HepG2 (cell line): ENCODE results near the gene NOC3L. TPM values are rescaled to one million over a fixed set of nuclear protein-coding genes. Genes with fewer than 3 reads are reported as not detected.
A peak's percentile ranks its signal among the peaks of the same experiment; 100 is the strongest.

ENCODE experiments used
- ATAC-seq: fragments of 200-7000 bp; cut with Tn5 transposase; 3 replicates; pipeline ENCODE4 v1.9.1; 2020; ENCODE audit warnings: mild to moderate bottlenecking, moderate library complexity
- Bru-seq: library from RNA; stranded (reverse); fragments of 400-500 nt; gene quantifications from one replicate; lab custom pipeline; 2021; lab: Mats Ljungman, UMichigan
- BruChase-seq, 2 experiments: library from RNA; stranded (reverse); fragments of 400-500 nt; gene quantifications; one replicate each; lab custom pipeline; 2021; lab: Mats Ljungman, UMichigan
- BruUV-seq: library from RNA; stranded (reverse); fragments of 400-500 nt; replicated peaks from 2 replicates; lab custom pipeline; 2021; lab: Mats Ljungman, UMichigan
- CTCF ChIA-PET: fragments of 300-600 bp; formaldehyde crosslinking; extraction: SDS; loops from one replicate; lab custom pipeline; 2021; ENCODE audit warnings: low total read pairs, inconsistent platforms, low intra/inter-chr PET ratio; lab: Yijun Ruan, JAX
- POLR2A ChIA-PET: fragments of 350-600 bp; sonication (Branson Sonifier 250); formaldehyde crosslinking; loops from one replicate; lab custom pipeline; 2020; ENCODE audit warnings: antibody characterized with exemption, inconsistent platforms; lab: Yijun Ruan, JAX
- DNase-seq: peaks from one replicate; pipeline ENCODE4 v3.0.0-alpha.2; 2015; ENCODE audit warnings: low spot score
- FAIRE-seq: peaks from 3 replicates; lab custom pipeline; 2011; peaks lifted over from hg19 to GRCh38; lab: Jason Lieb, UNC
- H2AFZ ChIP-seq: one replicate; pipeline ENCODE4 v1.6.1; 2011; ENCODE audit warnings: low read length, inconsistent platforms
- H3K27ac ChIP-seq: fragments of 300-600 bp; 3 replicates; pipeline ENCODE4 v1.8.0; 2011; ENCODE audit warnings: mixed run types, mild to moderate bottlenecking, mixed read lengths, low read length, inconsistent platforms; ENCODE audit not compliant: insufficient read depth; ENCODE audit errors: extremely low read length
- H3K27me3 ChIP-seq, 2 experiments: fragments of 200-600 bp in 1 of 2; 2 replicates in 1 of 2; 3 replicates in 1 of 2; pipeline versions ENCODE4 v1.6.0 to v1.8.0; 2011; ENCODE audit warnings: low read length in 2 of 2, mild to moderate bottlenecking in 2 of 2, moderate library complexity in 2 of 2, inconsistent platforms in 1 of 2; ENCODE audit not compliant: insufficient read depth in 2 of 2, control insufficient read depth in 1 of 2
- H3K36me3 ChIP-seq, 2 experiments: fragments of 200-600 bp in 1 of 2; replicated peaks in 1 of 2; 2 replicates in 1 of 2; 3 replicates in 1 of 2; pipeline versions ENCODE4 v1.5.1 to v1.8.0; 2011; ENCODE audit warnings: low read length in 2 of 2, inconsistent platforms in 1 of 2; ENCODE audit not compliant: insufficient read depth in 2 of 2, control insufficient read depth in 1 of 2
- H3K4me1 ChIP-seq: 2 replicates; pipeline ENCODE4 v1.5.1; 2012; ENCODE audit warnings: low read length, inconsistent platforms; ENCODE audit not compliant: insufficient read depth
- H3K4me2 ChIP-seq: 2 replicates; pipeline ENCODE4 v1.6.0; 2011; ENCODE audit warnings: low read depth, low read length, inconsistent platforms
- H3K4me3 ChIP-seq, 3 experiments: fragments of 200-600 bp in 1 of 3; sonication (generic), shearing (Covaris generic) in 1 of 3; replicated peaks in 1 of 3; 2 replicates each; pipeline ENCODE4 v1.5.1; 2011 to 2016; ENCODE audit warnings: low read length in 3 of 3, inconsistent platforms in 2 of 3, low read depth in 2 of 3, mild to moderate bottlenecking in 2 of 3, control low read depth in 1 of 3, mixed read lengths in 1 of 3; ENCODE audit not compliant: insufficient read depth in 1 of 3
- H3K79me2 ChIP-seq: one replicate; pipeline ENCODE4 v1.6.1; 2011; ENCODE audit warnings: low read length, inconsistent platforms; ENCODE audit not compliant: insufficient read depth
- H3K9ac ChIP-seq: 2 replicates; pipeline ENCODE4 v1.6.0; 2011; ENCODE audit warnings: mild to moderate bottlenecking, low read depth, low read length, inconsistent platforms; ENCODE audit not compliant: insufficient read depth
- H3K9me3 ChIP-seq: 2 replicates; pipeline ENCODE4 v1.5.1; 2012; ENCODE audit warnings: mild to moderate bottlenecking, low read length
- H4K20me1 ChIP-seq: 2 replicates; pipeline ENCODE4 v1.6.0; 2011; ENCODE audit warnings: inconsistent platforms, mild to moderate bottlenecking, low read length, moderate library complexity; ENCODE audit not compliant: insufficient read depth
- AGO2 ChIP-seq: fragments of 200-400 bp; formaldehyde crosslinking; optimal IDR thresholded peaks from 2 replicates; pipeline ENCODE3; 2017; ENCODE audit warnings: mild to moderate bottlenecking, low read depth, low read length, moderate library complexity
- ATF7-NPFF ChIP-seq: sonication (generic); formaldehyde crosslinking; IDR thresholded peaks from 2 replicates; pipeline ENCODE4 v1.8.1; 2023; ENCODE audit warnings: mild to moderate bottlenecking, low read depth, missing genetic modification reagents, moderate library complexity
- PHB2 ChIP-seq: fragments of 450-650 bp; IDR thresholded peaks from 2 replicates; pipeline ENCODE4 v1.6.1; 2018; ENCODE audit not compliant: partially characterized antibody
- ZBTB7B ChIP-seq: sonication (generic); formaldehyde crosslinking; IDR thresholded peaks from 2 replicates; pipeline ENCODE4 v1.4.0; 2020; ENCODE audit warnings: missing genetic modification reagents
- ZNF788 ChIP-seq: sonication (generic); formaldehyde crosslinking; IDR thresholded peaks from 2 replicates; pipeline ENCODE4 v1.5.0; 2020; ENCODE audit warnings: mild to moderate bottlenecking, missing genetic modification reagents, borderline replicate concordance
- ZNF891 ChIP-seq: sonication (generic); formaldehyde crosslinking; IDR thresholded peaks from 2 replicates; pipeline ENCODE4 v1.5.0; 2020; ENCODE audit warnings: mild to moderate bottlenecking, missing genetic modification reagents
- WGBS: methylation state at CpG from one replicate; pipeline ENCODE4 v1.1.6; 2017; ENCODE audit warnings: low lambda C conversion rate; 5-methylcytosine and 5-hydroxymethylcytosine counted together
- in situ Hi-C: cut with HindIII; loops from 2 replicates; pipeline ENCODE4 v1.10.0; 2017; ENCODE audit warnings: low pct_unique_long_range_greater_than_20kb; ENCODE audit not compliant: extremely low pct_ligation_motif_present
- intact Hi-C: fragments of 100-400 bp; cut with micrococcal nuclease; formaldehyde crosslinking; loops from one replicate; pipeline ENCODE4 v1.10.0; 2022; ENCODE audit not compliant: unreplicated experiment
- long read RNA-seq, 2 experiments: library from RNA in 1 of 2; library from polyadenylated mRNA in 1 of 2; stranded (forward) in 1 of 2; unstranded in 1 of 2; transcript quantifications; one replicate each; pipeline ENCODE4 v2.0.0, GENCODE V29; 2019 to 2022
- polyA minus RNA-seq, 3 experiments: library from RNA; depleted of rRNA, polyadenylated mRNA; stranded (reverse); fragments of >200 nt; gene quantifications; 2 replicates each; pipeline ENCODE4 v1.2.3, GENCODE V29; 2011; ENCODE audit warnings: low replicate concordance in 1 of 3
- polyA plus RNA-seq, 8 experiments: library from polyadenylated mRNA; depleted of rRNA in 3 of 8; stranded (reverse) in 7 of 8; unstranded in 1 of 8; fragments of >200 nt; fragmentation: Illumina TruSeq in 4 of 8; extraction: Trizol in 4 of 8; gene quantifications; 2 replicates each; pipeline versions ENCODE4 v1.2.1 to v1.2.3, GENCODE V29; 2011 to 2016; ENCODE audit warnings: low read depth in 4 of 8, missing spikeins in 1 of 8, mixed read lengths in 1 of 8; ENCODE audit not compliant: insufficient read depth in 1 of 8
- total RNA-seq, 5 experiments: library from RNA; depleted of rRNA; stranded (reverse); fragments of >200 nt; fragmentation: Illumina TruSeq; extraction: Trizol; gene quantifications; 2 replicates each; pipeline ENCODE4 v1.2.3, GENCODE V29; 2016; ENCODE audit warnings: low read depth in 1 of 5
- TF ChIP-seq, protein P1 (sequence below): sonication (generic); formaldehyde crosslinking; IDR thresholded peaks from 2 replicates; pipeline ENCODE4 v1.4.0; 2020; ENCODE audit warnings: low read depth, mild to moderate bottlenecking, missing genetic modification reagents
- TF ChIP-seq, protein P2 (sequence below): IDR thresholded peaks from 2 replicates; pipeline ENCODE4 v1.6.1; 2016; ENCODE audit warnings: low read depth
- TF ChIP-seq, protein P3 (sequence below): sonication (generic); formaldehyde crosslinking; IDR thresholded peaks from 2 replicates; pipeline ENCODE4 v1.4.0; 2020; ENCODE audit warnings: mild to moderate bottlenecking, missing genetic modification reagents

The NOC3L gene, protein sequence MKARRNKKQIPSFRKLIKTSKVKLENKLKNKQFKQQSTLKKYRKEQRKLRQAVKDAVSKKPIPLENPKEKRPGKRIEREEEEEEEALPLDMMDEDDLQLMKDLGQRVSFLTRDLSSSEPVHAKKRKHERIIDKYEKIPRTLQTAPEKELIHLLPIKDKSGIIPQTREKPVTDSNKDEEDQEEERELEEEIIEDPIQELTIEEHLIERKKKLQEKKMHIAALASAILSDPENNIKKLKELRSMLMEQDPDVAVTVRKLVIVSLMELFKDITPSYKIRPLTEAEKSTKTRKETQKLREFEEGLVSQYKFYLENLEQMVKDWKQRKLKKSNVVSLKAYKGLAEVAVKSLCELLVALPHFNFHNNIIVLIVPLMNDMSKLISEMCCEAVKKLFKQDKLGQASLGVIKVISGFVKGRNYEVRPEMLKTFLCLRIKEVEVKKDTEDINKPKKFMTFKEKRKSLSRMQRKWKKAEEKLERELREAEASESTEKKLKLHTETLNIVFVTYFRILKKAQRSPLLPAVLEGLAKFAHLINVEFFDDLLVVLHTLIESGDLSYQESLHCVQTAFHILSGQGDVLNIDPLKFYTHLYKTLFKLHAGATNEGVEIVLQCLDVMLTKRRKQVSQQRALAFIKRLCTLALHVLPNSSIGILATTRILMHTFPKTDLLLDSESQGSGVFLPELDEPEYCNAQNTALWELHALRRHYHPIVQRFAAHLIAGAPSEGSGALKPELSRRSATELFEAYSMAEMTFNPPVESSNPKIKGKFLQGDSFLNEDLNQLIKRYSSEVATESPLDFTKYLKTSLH
- total RNA-seq (2016; rRNA removed; fragmentation: Illumina TruSeq; extraction: Trizol) (36.6 and 51.6 TPM in 2 replicates), polyA plus RNA-seq (2011; rRNA removed) (7.6 and 7.8 TPM in 2 replicates), polyA minus RNA-seq (2011; rRNA and poly(A)+ RNA removed; ENCODE audit: low replicate concordance) (7.5 and 18.8 TPM in 2 replicates), Bru-seq, nascent RNA (percentile 78 among the genes with signal in this experiment), BruChase-seq, experiment 1, labeled RNA remaining after a 6-hour chase (percentile 78 among the genes with signal in this experiment), BruChase-seq, experiment 2, labeled RNA remaining after a 2-hour chase (percentile 86 among the genes with signal in this experiment)
- total RNA-seq (2016; cell fraction: cytosol; rRNA removed; fragmentation: Illumina TruSeq; extraction: Trizol; ENCODE audit: low read depth), result 3.3 and 5.6 TPM in 2 replicates
- total RNA-seq (2016; cell fraction: insoluble cytoplasmic fraction; rRNA removed; fragmentation: Illumina TruSeq; extraction: Trizol), result 37.9 and 52.0 TPM in 2 replicates
- 10.3 and 13.4 TPM in 2 replicates for total RNA-seq (2016; cell fraction: membrane; rRNA removed; fragmentation: Illumina TruSeq; extraction: Trizol)
- total RNA-seq (2016; cell fraction: nucleus; rRNA removed; fragmentation: Illumina TruSeq; extraction: Trizol), result 43.7 and 47.1 TPM in 2 replicates
- polyA plus RNA-seq (2011; cell fraction: cytosol; rRNA removed), result 2.6 and 4.6 TPM in 2 replicates
- 6.8 and 10.5 TPM in 2 replicates for polyA plus RNA-seq (2011; cell fraction: nucleus; rRNA removed)
- 11.7 and 12.3 TPM in 2 replicates for polyA plus RNA-seq (2012)
- polyA plus RNA-seq (2016; cell fraction: cytosol; fragmentation: Illumina TruSeq; extraction: Trizol; ENCODE audit: low read depth), result 0.78 TPM in 2 replicates
- polyA plus RNA-seq (2016; cell fraction: insoluble cytoplasmic fraction; fragmentation: Illumina TruSeq; extraction: Trizol; ENCODE audit: low read depth), result 24.0 and 26.8 TPM in 2 replicates
- 3.0 and 3.5 TPM in 2 replicates for polyA plus RNA-seq (2016; cell fraction: membrane; fragmentation: Illumina TruSeq; extraction: Trizol; ENCODE audit: low read depth)
- 31.8 and 34.0 TPM in 2 replicates for polyA plus RNA-seq (2016; cell fraction: nucleus; fragmentation: Illumina TruSeq; extraction: Trizol; ENCODE audit: insufficient read depth, low read depth)
- polyA minus RNA-seq (2011; cell fraction: cytosol; rRNA and poly(A)+ RNA removed), result 5.9 and 7.6 TPM in 2 replicates
- 42.9 and 44.5 TPM in 2 replicates for polyA minus RNA-seq (2011; cell fraction: nucleus; rRNA and poly(A)+ RNA removed)
- long read RNA-seq, experiment 1, partial matches to known transcripts, result 17 of 22 reads
- long read RNA-seq, experiment 1, other reads (novel, unspliced or antisense), result 2 of 22 reads
- long read RNA-seq, experiment 2, partial matches to known transcripts, result 17 of 22 reads
- long read RNA-seq, experiment 2, other reads (novel, unspliced or antisense), result 3 of 22 reads

DNA sequence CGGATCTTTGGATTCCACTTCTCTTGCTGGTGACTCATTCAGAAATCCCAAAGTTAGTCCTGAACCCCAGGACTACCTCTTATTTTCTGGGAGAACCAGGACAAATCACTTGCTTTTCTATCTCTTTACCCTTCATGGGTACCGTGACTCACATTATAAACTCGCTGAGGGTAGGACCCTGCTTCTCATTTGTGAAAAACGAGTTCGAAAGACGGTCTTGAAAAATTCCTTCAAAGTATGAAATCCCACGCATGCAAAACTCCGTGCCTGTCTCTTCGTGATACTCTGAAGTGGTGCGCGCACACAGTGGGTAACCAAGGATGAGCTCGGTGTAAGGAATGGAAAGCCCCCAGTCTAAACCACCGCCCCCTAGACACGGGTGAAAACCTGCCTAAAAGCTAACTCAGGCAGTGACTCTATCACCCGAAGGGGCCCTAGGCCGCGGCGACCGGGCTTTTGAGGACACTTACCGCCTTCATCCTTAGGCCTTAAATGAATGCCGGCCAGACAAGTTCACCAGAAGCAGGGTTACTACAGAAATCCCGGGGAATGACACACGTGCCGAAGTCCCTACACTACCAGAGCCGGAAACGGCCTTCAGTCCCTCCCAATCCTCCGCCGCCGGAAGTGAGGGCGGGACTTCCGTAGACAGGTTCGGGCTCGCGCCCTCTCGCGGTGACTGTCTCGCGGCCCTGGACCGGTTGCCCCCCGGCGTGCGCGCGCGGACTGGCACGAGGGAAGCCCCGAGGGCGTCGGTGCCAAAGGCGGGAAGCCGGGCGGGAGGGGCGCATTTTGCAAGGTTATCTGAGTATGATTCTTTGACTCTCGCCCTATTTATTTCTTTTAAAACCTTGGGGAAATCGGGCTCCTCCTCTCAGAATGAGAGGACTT, at the start of gene NOC3L:
TSS of gene NOC3L (minus strand) at position 580 of the 891 bp plus-strand sequence. CDS start at position 479, 101 bp downstream.
- peak; percentile 98 for ATAC-seq
- in situ Hi-C loops (loop anchor here (5.0 kb wide), 1 partner anchor 40 kb away; the partner anchor contains the start of gene TBC1D12), intact Hi-C loops (loop anchor here (1.0 kb wide), 1 partner anchor 40 kb away; the partner anchor contains the start of gene TBC1D12)
- DNase-seq, result peak; percentile 93
- Histone ChIP-seq H3K9ac (peak within 1 kb of the TSS; percentile 77), H2AFZ (peak within 1 kb of the TSS; percentile 92), H3K4me1 (peaks cover 22% of the 10 kb centered on the region), H3K4me3 (peak within 1 kb of the TSS; percentile 74 to 92 (median 77)), H3K9me3 (no peaks in the 10 kb centered on the region), H3K27me3 (no peaks in the 10 kb centered on the region; a peak in 2 of 5 replicates), H3K27ac (peak within 1 kb of the TSS; percentile 57), H4K20me1 (no peaks in the 10 kb centered on the region), H3K36me3 (peaks cover 1 to 12% of the 10 kb centered on the region in 2 experiments; a peak in 3 of 5 replicates), H3K79me2 (peaks cover 29% of the 10 kb centered on the region), H3K4me2 (peak within 1 kb of the TSS; percentile 80)
- TSS peak; percentile 75 for BruUV-seq
- POLR2A ChIA-PET, result interaction anchor here (1.7 to 2.5 kb wide), 2 partner anchors 40 to 41 kb away, joined by 8 to 23 read pairs; partner anchors contain the start of gene TBC1D12
- CTCF ChIA-PET, result no interaction called here
- 0% methylated on average over 16 of the region's 55 CpGs for WGBS
- peak; percentile 92 for FAIRE-seq
- TF ChIP-seq, protein P1, sequence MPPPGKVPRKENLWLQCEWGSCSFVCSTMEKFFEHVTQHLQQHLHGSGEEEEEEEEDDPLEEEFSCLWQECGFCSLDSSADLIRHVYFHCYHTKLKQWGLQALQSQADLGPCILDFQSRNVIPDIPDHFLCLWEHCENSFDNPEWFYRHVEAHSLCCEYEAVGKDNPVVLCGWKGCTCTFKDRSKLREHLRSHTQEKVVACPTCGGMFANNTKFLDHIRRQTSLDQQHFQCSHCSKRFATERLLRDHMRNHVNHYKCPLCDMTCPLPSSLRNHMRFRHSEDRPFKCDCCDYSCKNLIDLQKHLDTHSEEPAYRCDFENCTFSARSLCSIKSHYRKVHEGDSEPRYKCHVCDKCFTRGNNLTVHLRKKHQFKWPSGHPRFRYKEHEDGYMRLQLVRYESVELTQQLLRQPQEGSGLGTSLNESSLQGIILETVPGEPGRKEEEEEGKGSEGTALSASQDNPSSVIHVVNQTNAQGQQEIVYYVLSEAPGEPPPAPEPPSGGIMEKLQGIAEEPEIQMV (CRISPR knock-in tag), result peak; percentile 96
- TF ChIP-seq, protein P2, sequence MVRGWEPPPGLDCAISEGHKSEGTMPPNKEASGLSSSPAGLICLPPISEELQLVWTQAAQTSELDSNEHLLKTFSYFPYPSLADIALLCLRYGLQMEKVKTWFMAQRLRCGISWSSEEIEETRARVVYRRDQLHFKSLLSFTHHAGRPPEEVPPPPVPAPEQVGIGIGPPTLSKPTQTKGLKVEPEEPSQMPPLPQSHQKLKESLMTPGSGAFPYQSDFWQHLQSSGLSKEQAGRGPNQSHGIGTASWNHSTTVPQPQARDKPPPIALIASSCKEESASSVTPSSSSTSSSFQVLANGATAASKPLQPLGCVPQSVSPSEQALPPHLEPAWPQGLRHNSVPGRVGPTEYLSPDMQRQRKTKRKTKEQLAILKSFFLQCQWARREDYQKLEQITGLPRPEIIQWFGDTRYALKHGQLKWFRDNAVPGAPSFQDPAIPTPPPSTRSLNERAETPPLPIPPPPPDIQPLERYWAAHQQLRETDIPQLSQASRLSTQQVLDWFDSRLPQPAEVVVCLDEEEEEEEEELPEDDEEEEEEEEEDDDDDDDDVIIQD (CRISPR knock-in tag), result peak; percentile 89; the same call in 1 of the 2 replicates
- peak; percentile 93 for TF ChIP-seq ZNF891 (CRISPR knock-in tag)
- TF ChIP-seq, protein P3, sequence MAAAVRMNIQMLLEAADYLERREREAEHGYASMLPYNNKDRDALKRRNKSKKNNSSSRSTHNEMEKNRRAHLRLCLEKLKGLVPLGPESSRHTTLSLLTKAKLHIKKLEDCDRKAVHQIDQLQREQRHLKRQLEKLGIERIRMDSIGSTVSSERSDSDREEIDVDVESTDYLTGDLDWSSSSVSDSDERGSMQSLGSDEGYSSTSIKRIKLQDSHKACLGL (CRISPR knock-in tag), result peak; percentile 97
- peak; percentile 99 for TF ChIP-seq ATF7-NPFF
- TF ChIP-seq PHB2, result no peak
- TF ChIP-seq AGO2, result no peak
- peak; percentile 97 for TF ChIP-seq ZBTB7B
- peak; percentile 98 for TF ChIP-seq ZNF788 (CRISPR knock-in tag)
